CD4-positive, alpha-beta T cell treated with Interferon alpha-2 for 1 hour (primary cell): Measurements from ENCODE around the gene SUCLA2.
"Not testable (repeated sequence)": the region's sequence is repeated elsewhere in the genome, so short reads cannot be mapped to it uniquely, and the experiment has no call there.

ENCODE experiments used
- DNase-seq, 2 donors: peaks; one replicate each; pipeline ENCODE4 v3.0.0-alpha.2; 2020 to 2022

The SUCLA2 gene

GRCh38 chr13:48001114-48001881, at the start of gene SUCLA2:
Gene SUCLA2 (minus strand): TSS chr13:48001273. CDS start chr13:48001269, 4 bp downstream.
- peak; percentile 90 to 92 for DNase-seq

- DNase-seq = no peak
These were observed 49.5 kb upstream of the SUCLA2 start for GRCh38 chr13:48050550-48050949.

GRCh38 chr13:48043789-48044503, 42.9 kb upstream of the SUCLA2 start:
- DNase-seq = no peak

GRCh38 chr13:48042894-48043293, 41.8 kb upstream of the SUCLA2 start:
- DNase-seq = no peak

- no peak for DNase-seq
These were observed 39.8 kb upstream of the SUCLA2 start for GRCh38 chr13:48040896-48041295.

- no peak for DNase-seq
These were observed 39.0 kb upstream of the SUCLA2 start for GRCh38 chr13:48040049-48040448.

- DNase-seq = peak in 1 of 2 donors; percentile 30
These were observed 37.7 kb upstream of the SUCLA2 start for GRCh38 chr13:48038761-48039160.

- peak; percentile 94 to 97 for DNase-seq
These were observed 36.5 kb upstream of the SUCLA2 start, which contains the start of gene NUDT15 for GRCh38 chr13:48037346-48038173. Gene NUDT15 (plus strand): TSS chr13:48037726. CDS start chr13:48037747, 21 bp downstream.

GRCh38 chr13:48029859-48030258, 28.8 kb upstream of the SUCLA2 start:
- DNase-seq = no peak

GRCh38 chr13:48028066-48028465, 27.0 kb upstream of the SUCLA2 start:
- DNase-seq = no peak

- no peak for DNase-seq
These were observed 18.7 kb upstream of the SUCLA2 start for GRCh38 chr13:48019796-48020195.

- DNase-seq = no peak
These were observed 17.6 kb upstream of the SUCLA2 start for GRCh38 chr13:48018637-48019036.

GRCh38 chr13:48014359-48014758, 13.3 kb upstream of the SUCLA2 start:
- DNase-seq = no peak

GRCh38 chr13:48012668-48013067, 11.6 kb upstream of the SUCLA2 start:
- DNase-seq = no peak

GRCh38 chr13:48010698-48011097, 9.6 kb upstream of the SUCLA2 start:
- no peak for DNase-seq

GRCh38 chr13:48009284-48009683, 8.2 kb upstream of the SUCLA2 start:
- DNase-seq = no peak

- DNase-seq = no peak
These were observed 5.3 kb upstream of the SUCLA2 start for GRCh38 chr13:48006396-48006795.

- DNase-seq = no peak
These were observed 3.1 kb upstream of the SUCLA2 start for GRCh38 chr13:48004201-48004600.

- DNase-seq = not testable (repeated sequence)
These were observed 926 bp upstream of the SUCLA2 start for GRCh38 chr13:48001999-48002398.

GRCh38 chr13:48000559-48001113, 437 bp downstream of the SUCLA2 start:
- DNase-seq = no peak

GRCh38 chr13:47999973-48000372, 1.1 kb downstream of the SUCLA2 start:
- no peak for DNase-seq

GRCh38 chr13:47997384-47997783, 3.7 kb downstream of the SUCLA2 start:
- no peak for DNase-seq

- DNase-seq = no peak
These were observed 9.2 kb downstream of the SUCLA2 start for GRCh38 chr13:47991859-47992258.
